GM18499 (cell line): Measurements from ENCODE around the gene CADPS.

Experiments
- ATAC-seq: cut with Tn5 transposase; IDR thresholded peaks from one replicate; pipeline ENCODE4 v1.9.1; 2021; ENCODE audit warnings: moderate number of reproducible peaks; ENCODE audit not compliant: insufficient read depth, unreplicated experiment

CADPS gene

GRCh38 chr3:62655056-62655690, 220.0 kb downstream of the CADPS start:
- ATAC-seq, result no peak

GRCh38 chr3:62653796-62654195, 221.4 kb downstream of the CADPS start:
- ATAC-seq, result no peak

- no peak for ATAC-seq
Measured at GRCh38 chr3:62647711-62648110, 227.5 kb downstream of the CADPS start.

GRCh38 chr3:62644493-62644892, 230.7 kb downstream of the CADPS start:
- no peak for ATAC-seq

- ATAC-seq, result no peak
Measured at GRCh38 chr3:62638316-62638715, 236.9 kb downstream of the CADPS start.

- no peak for ATAC-seq
Measured at GRCh38 chr3:62636235-62636826, 238.9 kb downstream of the CADPS start.

GRCh38 chr3:62632510-62633294, 242.5 kb downstream of the CADPS start:
- ATAC-seq, result no peak

GRCh38 chr3:62631488-62631887, 243.7 kb downstream of the CADPS start:
- no peak for ATAC-seq

GRCh38 chr3:62630664-62631063, 244.6 kb downstream of the CADPS start:
- ATAC-seq, result no peak

- ATAC-seq, result no peak
Measured at GRCh38 chr3:62625268-62625667, 249.9 kb downstream of the CADPS start.

- ATAC-seq, result no peak
Measured at GRCh38 chr3:62624185-62624584, 251.0 kb downstream of the CADPS start.

GRCh38 chr3:62622553-62623174, 252.6 kb downstream of the CADPS start:
- peak; percentile 82 for ATAC-seq

- ATAC-seq, result no peak
Measured at GRCh38 chr3:62621925-62622324, 253.3 kb downstream of the CADPS start.

- no peak for ATAC-seq
Measured at GRCh38 chr3:62621176-62621575, 254.0 kb downstream of the CADPS start.

- ATAC-seq, result no peak
Measured at GRCh38 chr3:62615258-62615849, 259.9 kb downstream of the CADPS start.

- ATAC-seq, result no peak
Measured at GRCh38 chr3:62614527-62614926, 260.7 kb downstream of the CADPS start.

GRCh38 chr3:62611541-62612240, 263.5 kb downstream of the CADPS start:
- no peak for ATAC-seq

GRCh38 chr3:62607287-62608029, 267.8 kb downstream of the CADPS start:
- no peak for ATAC-seq

GRCh38 chr3:62605413-62606068, 269.7 kb downstream of the CADPS start:
- ATAC-seq, result no peak
